ENCODE data around the gene THUMPD1.
"Not testable (repeated sequence)": the region's sequence is repeated elsewhere in the genome, so short reads cannot be mapped to it uniquely, and the experiment has no call there.

THUMPD1 gene

DNA sequence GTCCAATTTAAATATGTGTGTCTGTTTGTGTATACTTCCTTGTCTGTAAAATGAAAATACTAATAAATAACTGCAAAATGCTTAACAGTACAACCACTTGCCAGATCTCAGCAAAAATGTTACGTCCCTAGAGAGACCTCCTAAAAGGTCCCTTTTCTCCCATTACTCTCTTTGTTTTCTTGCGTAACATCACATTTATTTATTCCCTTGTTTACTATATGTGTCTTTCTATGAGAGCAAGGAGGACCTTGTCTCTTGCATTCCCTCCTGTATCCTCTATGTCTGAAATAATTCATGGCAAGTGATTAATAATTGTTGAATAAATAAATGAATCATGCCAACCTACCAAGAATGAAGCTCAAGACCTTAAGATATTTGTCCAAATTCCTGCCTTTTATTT, 24.1 kb upstream of the THUMPD1 start:
- Histone ChIP-seq H3K56ac (ENCODE audit: low read length) (no peak overlapping the region), H2BK5ac (ENCODE audit: low read length) (no peak overlapping the region), H4K8ac (ENCODE audit: low read depth, low read length) (no peak overlapping the region), H4K5ac (ENCODE audit: low read length) (no peak overlapping the region), H3K79me2 (ENCODE audit: control insufficient read depth, insufficient read depth, low read length) (no peaks in the 10 kb centered on the region), H3K36me3 (ENCODE audit: control insufficient read depth, insufficient read depth, low read length) (no peaks in the 10 kb centered on the region), H2AK5ac (ENCODE audit: low read length) (no peak overlapping the region), H3K4me2 (ENCODE audit: low read length) (no peak overlapping the region), H3K79me1 (ENCODE audit: low read length) (no peaks in the 10 kb centered on the region), H3K4me3 (ENCODE audit: low read length) (no peak overlapping the region), H3K18ac (ENCODE audit: low read length) (no peak overlapping the region), H2BK15ac (replicated peaks; ENCODE audit: low read depth) (no peak overlapping the region), H3K9ac (ENCODE audit: low read length) (no peak overlapping the region), H3K23ac (ENCODE audit: low read length) (no peak overlapping the region), H3K27me3 (ENCODE audit: insufficient read depth, low read length, poor library complexity) (no peaks in the 10 kb centered on the region), H3K4ac (ENCODE audit: low read depth, low read length) (no peak overlapping the region), H2BK120ac (ENCODE audit: low read depth, low read length) (no peak overlapping the region), H3K27ac (ENCODE audit: low read depth, low read length) (no peak overlapping the region), H3K4me1 (ENCODE audit: control insufficient read depth, low read depth, low read length) (no peaks in the 10 kb centered on the region)
- DNase-seq: no peak
- WGBS (ENCODE audit: extremely low coverage, insufficient coverage, low lambda C conversion rate): no CpG with 5 or more reads among the region's 2 CpGs

DNA sequence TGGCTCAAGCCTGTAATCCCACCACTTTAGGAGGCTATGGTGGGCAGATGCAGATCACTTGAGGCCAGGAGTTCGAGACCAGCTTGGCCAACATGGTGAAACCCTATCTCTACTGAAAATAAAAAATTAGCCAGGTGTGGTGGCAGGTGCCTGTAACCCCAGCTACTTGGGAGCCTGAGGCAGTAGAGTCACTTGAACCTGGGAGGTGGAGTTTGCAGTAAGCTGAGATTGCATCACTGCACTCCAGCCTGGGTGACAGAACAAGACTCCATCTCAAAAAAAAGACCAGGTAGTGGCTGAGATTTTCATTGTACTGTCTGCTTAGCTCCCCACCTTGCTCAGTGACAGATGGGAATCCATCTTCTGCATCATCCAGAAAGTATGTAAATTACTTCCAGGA, 22.8 kb upstream of the THUMPD1 start:
- H3K9ac ChIP-seq (ENCODE audit: low read length); DNase-seq; H3K79me2 ChIP-seq (ENCODE audit: control insufficient read depth, insufficient read depth, low read length); H3K18ac ChIP-seq (ENCODE audit: low read length); H3K36me3 ChIP-seq (ENCODE audit: control insufficient read depth, insufficient read depth, low read length); H2AK5ac ChIP-seq (ENCODE audit: low read length); H2BK5ac ChIP-seq (ENCODE audit: low read length); H3K4me3 ChIP-seq (ENCODE audit: low read length); H3K4me1 ChIP-seq (ENCODE audit: control insufficient read depth, low read depth, low read length); H3K79me1 ChIP-seq (ENCODE audit: low read length); H3K23ac ChIP-seq (ENCODE audit: low read length); H3K27ac ChIP-seq (ENCODE audit: low read depth, low read length); H4K5ac ChIP-seq (ENCODE audit: low read length); H3K4me2 ChIP-seq (ENCODE audit: low read length); H3K56ac ChIP-seq (ENCODE audit: low read length); H3K4ac ChIP-seq (ENCODE audit: low read depth, low read length); H2BK120ac ChIP-seq (ENCODE audit: low read depth, low read length); H2BK15ac ChIP-seq (replicated peaks; ENCODE audit: low read depth); H4K8ac ChIP-seq (ENCODE audit: low read depth, low read length); H3K27me3 ChIP-seq (ENCODE audit: insufficient read depth, low read length, poor library complexity): not testable (repeated sequence)
- WGBS (ENCODE audit: extremely low coverage, insufficient coverage, low lambda C conversion rate): no CpG with 5 or more reads among the region's 1 CpG

DNA sequence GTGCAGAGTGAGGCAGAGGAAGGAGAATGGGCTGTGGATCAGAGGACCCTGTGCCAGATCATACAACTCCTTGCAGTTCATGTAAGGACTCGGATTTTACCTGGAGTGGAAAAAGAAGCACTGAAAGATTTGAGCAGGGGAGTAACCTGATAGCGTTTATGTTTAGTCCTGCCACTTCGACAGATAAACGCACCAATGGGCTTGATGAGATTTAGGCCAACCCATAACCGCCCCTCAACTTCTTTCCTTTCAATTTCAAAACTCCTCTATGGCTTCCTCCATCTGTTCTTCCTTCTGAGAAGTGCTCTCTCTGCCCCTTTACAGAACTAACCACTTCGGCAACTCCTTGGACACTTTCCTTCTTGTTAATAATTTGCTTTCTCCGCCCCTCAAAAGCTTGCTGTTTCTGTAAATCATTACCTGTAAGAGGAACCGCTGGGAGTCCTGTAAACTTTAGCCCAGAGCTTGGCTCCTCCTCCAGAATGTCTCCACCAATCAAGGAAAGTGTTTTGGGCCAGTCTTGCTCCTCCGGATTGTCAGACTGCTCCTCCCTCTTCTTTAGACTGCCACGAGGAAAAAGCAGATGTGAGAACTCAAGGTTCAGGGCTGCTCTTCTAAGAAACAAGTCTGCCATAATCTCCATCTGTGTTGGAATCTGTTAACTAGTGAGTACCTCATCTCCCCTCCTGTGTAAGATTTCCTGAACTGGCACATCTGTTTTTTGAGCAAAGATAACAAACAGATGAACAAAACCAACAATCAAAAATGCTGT, 22.0 kb upstream of the THUMPD1 start, which contains the start of gene ACSM3:
Gene ACSM3 (plus strand): TSS at position 554 of the 772 bp plus-strand sequence. CDS start 6,021 bp downstream, outside the sequence.
- no CpG with 5 or more reads among the region's 10 CpGs for WGBS (ENCODE audit: extremely low coverage, insufficient coverage, low lambda C conversion rate)
- H3K4me2 ChIP-seq (ENCODE audit: low read length): peak within 1 kb of the TSS; percentile 38
- H2BK120ac ChIP-seq (ENCODE audit: low read depth, low read length): no peak within 1 kb of the TSS
- H3K4ac ChIP-seq (ENCODE audit: low read depth, low read length): no peak within 1 kb of the TSS
- H3K4me1 ChIP-seq (ENCODE audit: control insufficient read depth, low read depth, low read length): no peaks in the 10 kb centered on the region
- peak within 1 kb of the TSS; percentile 28 for H3K9ac ChIP-seq (ENCODE audit: low read length)
- H2AK5ac ChIP-seq (ENCODE audit: low read length): no peak within 1 kb of the TSS
- DNase-seq: peak; percentile 86
- H2BK5ac ChIP-seq (ENCODE audit: low read length): no peak within 1 kb of the TSS
- H4K8ac ChIP-seq (ENCODE audit: low read depth, low read length): no peak within 1 kb of the TSS
- H3K36me3 ChIP-seq (ENCODE audit: control insufficient read depth, insufficient read depth, low read length): no peaks in the 10 kb centered on the region
- no peaks in the 10 kb centered on the region for H3K27me3 ChIP-seq (ENCODE audit: insufficient read depth, low read length, poor library complexity)
- H3K23ac ChIP-seq (ENCODE audit: low read length): no peak within 1 kb of the TSS
- H3K56ac ChIP-seq (ENCODE audit: low read length): peak within 1 kb of the TSS; percentile 50
- no peak within 1 kb of the TSS for H4K5ac ChIP-seq (ENCODE audit: low read length)
- no peak within 1 kb of the TSS for H3K27ac ChIP-seq (ENCODE audit: low read depth, low read length)
- no peak within 1 kb of the TSS for H3K18ac ChIP-seq (ENCODE audit: low read length)
- H3K79me1 ChIP-seq (ENCODE audit: low read length): no peaks in the 10 kb centered on the region
- H2BK15ac ChIP-seq (replicated peaks; ENCODE audit: low read depth): no peak within 1 kb of the TSS
- H3K79me2 ChIP-seq (ENCODE audit: control insufficient read depth, insufficient read depth, low read length): no peaks in the 10 kb centered on the region
- peak within 1 kb of the TSS; percentile 10 for H3K4me3 ChIP-seq (ENCODE audit: low read length)

DNA sequence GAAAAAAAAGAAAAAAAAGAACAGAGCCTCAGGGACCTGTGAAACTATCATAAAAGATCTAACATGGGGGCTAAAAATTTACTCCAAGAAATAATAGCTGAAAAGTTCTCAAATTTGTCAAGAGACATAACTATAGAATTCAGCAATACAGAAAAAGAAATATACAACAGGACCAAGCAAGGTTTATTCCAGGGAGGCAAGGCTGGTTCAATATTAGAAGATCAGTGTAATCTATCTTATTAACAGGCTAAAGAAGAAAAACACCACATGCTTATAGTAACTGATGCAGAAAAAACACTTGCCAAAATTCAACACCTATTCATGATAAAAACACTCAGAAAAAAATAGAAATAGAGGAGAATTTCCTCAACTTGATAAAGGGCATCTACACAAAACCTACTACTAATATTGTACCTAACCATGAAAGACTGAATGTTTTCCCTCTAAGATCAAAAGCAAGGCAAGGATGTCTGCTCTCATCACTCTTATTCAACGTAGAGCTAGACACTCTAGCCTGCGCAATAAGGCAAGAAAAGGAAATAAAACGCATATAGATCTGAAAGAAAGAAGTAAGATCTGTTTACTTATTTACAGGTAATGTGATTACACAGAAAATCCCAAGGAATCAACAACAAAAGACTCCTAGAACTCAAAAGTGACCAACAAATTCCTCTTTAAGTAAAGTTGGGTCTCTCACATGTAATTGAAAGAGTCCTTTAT, 20.9 kb upstream of the THUMPD1 start:
- H3K4me3 ChIP-seq (ENCODE audit: low read length): no peak overlapping the region
- no peak overlapping the region for H3K27ac ChIP-seq (ENCODE audit: low read depth, low read length)
- H3K27me3 ChIP-seq (ENCODE audit: insufficient read depth, low read length, poor library complexity): no peaks in the 10 kb centered on the region
- no peaks in the 10 kb centered on the region for H3K36me3 ChIP-seq (ENCODE audit: control insufficient read depth, insufficient read depth, low read length)
- no peak overlapping the region for H2BK120ac ChIP-seq (ENCODE audit: low read depth, low read length)
- no peak overlapping the region for H3K4ac ChIP-seq (ENCODE audit: low read depth, low read length)
- no peak overlapping the region for H4K5ac ChIP-seq (ENCODE audit: low read length)
- H2BK15ac ChIP-seq (replicated peaks; ENCODE audit: low read depth): no peak overlapping the region
- H4K8ac ChIP-seq (ENCODE audit: low read depth, low read length): no peak overlapping the region
- no peak overlapping the region for H2BK5ac ChIP-seq (ENCODE audit: low read length)
- no peak overlapping the region for H2AK5ac ChIP-seq (ENCODE audit: low read length)
- H3K79me2 ChIP-seq (ENCODE audit: control insufficient read depth, insufficient read depth, low read length): no peaks in the 10 kb centered on the region
- H3K79me1 ChIP-seq (ENCODE audit: low read length): no peaks in the 10 kb centered on the region
- DNase-seq: no peak
- no peak overlapping the region for H3K4me2 ChIP-seq (ENCODE audit: low read length)
- H3K4me1 ChIP-seq (ENCODE audit: control insufficient read depth, low read depth, low read length): no peaks in the 10 kb centered on the region
- no peak overlapping the region for H3K56ac ChIP-seq (ENCODE audit: low read length)
- H3K18ac ChIP-seq (ENCODE audit: low read length): no peak overlapping the region
- no peak overlapping the region for H3K23ac ChIP-seq (ENCODE audit: low read length)
- H3K9ac ChIP-seq (ENCODE audit: low read length): no peak overlapping the region
- WGBS (ENCODE audit: extremely low coverage, insufficient coverage, low lambda C conversion rate): no CpG with 5 or more reads among the region's 3 CpGs

DNA sequence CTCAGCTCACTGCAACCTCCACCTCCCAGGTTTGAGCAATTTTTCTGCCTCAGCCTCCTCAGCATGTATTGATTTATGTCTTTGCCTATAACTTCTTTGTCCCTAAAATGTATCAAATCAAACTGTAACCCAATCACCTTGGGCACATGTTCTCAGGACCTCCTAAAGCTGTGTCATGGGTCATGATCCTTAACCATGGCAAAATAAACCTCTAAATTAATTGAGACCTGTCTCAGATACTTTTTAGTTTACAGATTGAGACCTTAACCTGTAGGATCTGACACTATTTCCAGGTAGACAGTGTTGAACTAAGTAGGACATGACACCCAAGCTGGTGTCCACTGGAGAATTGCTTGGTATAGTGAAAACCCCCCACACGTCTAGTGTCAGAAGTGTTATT, 19.6 kb upstream of the THUMPD1 start:
- no peaks in the 10 kb centered on the region for H3K4me1 ChIP-seq (ENCODE audit: control insufficient read depth, low read depth, low read length)
- WGBS (ENCODE audit: extremely low coverage, insufficient coverage, low lambda C conversion rate): no CpG with 5 or more reads among the region's 1 CpG

More for the DNA sequence above, 19.6 kb upstream of the THUMPD1 start:
- Histone ChIP-seq H3K36me3 (ENCODE audit: control insufficient read depth, insufficient read depth, low read length) (no peaks in the 10 kb centered on the region), H2BK15ac (replicated peaks; ENCODE audit: low read depth) (no peak overlapping the region), H2AK5ac (ENCODE audit: low read length) (no peak overlapping the region), H3K4me3 (ENCODE audit: low read length) (no peak overlapping the region), H3K79me1 (ENCODE audit: low read length) (no peaks in the 10 kb centered on the region), H3K4me2 (ENCODE audit: low read length) (no peak overlapping the region), H4K8ac (ENCODE audit: low read depth, low read length) (no peak overlapping the region), H2BK120ac (ENCODE audit: low read depth, low read length) (no peak overlapping the region), H3K56ac (ENCODE audit: low read length) (no peak overlapping the region), H3K27me3 (ENCODE audit: insufficient read depth, low read length, poor library complexity) (no peaks in the 10 kb centered on the region), H4K5ac (ENCODE audit: low read length) (no peak overlapping the region), H3K79me2 (ENCODE audit: control insufficient read depth, insufficient read depth, low read length) (no peaks in the 10 kb centered on the region), H3K9ac (ENCODE audit: low read length) (no peak overlapping the region), H2BK5ac (ENCODE audit: low read length) (no peak overlapping the region), H3K4ac (ENCODE audit: low read depth, low read length) (no peak overlapping the region), H3K18ac (ENCODE audit: low read length) (no peak overlapping the region), H3K27ac (ENCODE audit: low read depth, low read length) (no peak overlapping the region), H3K23ac (ENCODE audit: low read length) (no peak overlapping the region)
- DNase-seq: no peak
